Mesothelial cell of epicardium (in vitro differentiated cells): ENCODE data around the gene CADM4. TPM values are rescaled to one million over a fixed set of nuclear protein-coding genes. Genes with fewer than 3 reads are reported as not detected.
A peak's percentile ranks its signal among the peaks of the same experiment; 100 is the strongest.

Source experiments
- DNase-seq, 2 experiments: peaks; one replicate each; pipeline ENCODE4 v3.0.0; 2021; ENCODE audit warnings: low spot score in 2 of 2; ENCODE audit not compliant: unreplicated experiment in 2 of 2
- H3K27ac Mint-ChIP-seq: 2 replicates; pipeline ENCODE4 v1.8.0; 2021; ENCODE audit warnings: mixed read lengths
- H3K27me3 Mint-ChIP-seq: 2 replicates; pipeline ENCODE4 v1.8.0; 2021; ENCODE audit warnings: low read depth, mixed read lengths
- H3K36me3 Mint-ChIP-seq: 2 replicates; pipeline ENCODE4 v1.8.0; 2021; ENCODE audit warnings: mixed read lengths
- H3K4me1 Mint-ChIP-seq: 2 replicates; pipeline ENCODE4 v1.8.0; 2021; ENCODE audit warnings: mixed read lengths
- H3K4me3 Mint-ChIP-seq: 2 replicates; pipeline ENCODE4 v1.8.0; 2021; ENCODE audit warnings: mild to moderate bottlenecking, moderate library complexity, mixed read lengths
- H3K9me3 Mint-ChIP-seq: 2 replicates; pipeline ENCODE4 v1.8.0; 2021; ENCODE audit warnings: mixed read lengths
- total RNA-seq: library from RNA; stranded (reverse); gene quantifications from 3 replicates; pipeline ENCODE4 v1.2.1, GENCODE V29; 2021
- TF ChIP-seq, protein P1 (sequence below): fragments of 200-600 bp; sonication (generic); IDR thresholded peaks from one replicate; pipeline ENCODE4 v1.5.0; 2021; ENCODE audit warnings: antibody characterized with exemption; ENCODE audit not compliant: unreplicated experiment

Gene CADM4
- total RNA-seq, 1 donor from 2014 or later: 47.1 TPM

DNA sequence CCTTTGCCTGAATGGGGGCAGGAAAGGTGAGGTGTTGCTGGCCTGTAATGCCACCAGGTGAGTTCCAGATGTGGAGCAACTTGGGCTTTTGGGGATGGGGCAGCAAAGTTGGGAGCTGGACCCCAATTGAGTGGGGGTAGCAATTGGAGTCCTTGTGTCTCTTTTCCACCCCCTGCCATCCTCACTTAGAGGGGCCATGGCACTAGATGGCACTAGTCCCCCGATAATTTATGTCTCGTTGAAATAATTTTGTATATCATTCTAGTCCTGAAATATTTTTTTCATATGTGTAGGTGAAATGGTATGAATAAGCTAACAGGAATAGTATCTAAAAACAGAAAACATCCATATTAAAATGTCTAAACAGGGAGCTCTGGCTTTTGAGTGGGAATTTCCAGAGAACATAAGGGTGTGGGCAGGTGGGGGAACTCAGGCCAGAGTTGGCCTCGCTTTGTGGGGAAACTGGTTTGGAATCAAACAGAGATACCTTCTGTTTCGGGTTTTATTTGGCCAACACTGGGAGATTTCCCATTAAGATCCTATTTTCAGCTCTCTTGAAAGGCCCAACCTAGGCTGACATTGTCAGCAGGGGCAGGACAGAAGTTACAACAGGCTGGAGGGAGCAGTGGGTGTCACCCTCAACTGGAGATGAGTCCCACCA, 39.9 kb downstream of the CADM4 start:
- peaks cover 20% of the 10 kb centered on the region for H3K4me1 Mint-ChIP-seq
- no peaks in the 10 kb centered on the region for H3K27me3 Mint-ChIP-seq
- TF ChIP-seq, protein P1, sequence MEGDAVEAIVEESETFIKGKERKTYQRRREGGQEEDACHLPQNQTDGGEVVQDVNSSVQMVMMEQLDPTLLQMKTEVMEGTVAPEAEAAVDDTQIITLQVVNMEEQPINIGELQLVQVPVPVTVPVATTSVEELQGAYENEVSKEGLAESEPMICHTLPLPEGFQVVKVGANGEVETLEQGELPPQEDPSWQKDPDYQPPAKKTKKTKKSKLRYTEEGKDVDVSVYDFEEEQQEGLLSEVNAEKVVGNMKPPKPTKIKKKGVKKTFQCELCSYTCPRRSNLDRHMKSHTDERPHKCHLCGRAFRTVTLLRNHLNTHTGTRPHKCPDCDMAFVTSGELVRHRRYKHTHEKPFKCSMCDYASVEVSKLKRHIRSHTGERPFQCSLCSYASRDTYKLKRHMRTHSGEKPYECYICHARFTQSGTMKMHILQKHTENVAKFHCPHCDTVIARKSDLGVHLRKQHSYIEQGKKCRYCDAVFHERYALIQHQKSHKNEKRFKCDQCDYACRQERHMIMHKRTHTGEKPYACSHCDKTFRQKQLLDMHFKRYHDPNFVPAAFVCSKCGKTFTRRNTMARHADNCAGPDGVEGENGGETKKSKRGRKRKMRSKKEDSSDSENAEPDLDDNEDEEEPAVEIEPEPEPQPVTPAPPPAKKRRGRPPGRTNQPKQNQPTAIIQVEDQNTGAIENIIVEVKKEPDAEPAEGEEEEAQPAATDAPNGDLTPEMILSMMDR: no peak
- no peak overlapping the region for H3K27ac Mint-ChIP-seq
- no peaks in the 10 kb centered on the region for H3K9me3 Mint-ChIP-seq
- peaks cover 5% of the 10 kb centered on the region for H3K36me3 Mint-ChIP-seq
- no peak overlapping the region for H3K4me3 Mint-ChIP-seq
- no peak for DNase-seq

DNA sequence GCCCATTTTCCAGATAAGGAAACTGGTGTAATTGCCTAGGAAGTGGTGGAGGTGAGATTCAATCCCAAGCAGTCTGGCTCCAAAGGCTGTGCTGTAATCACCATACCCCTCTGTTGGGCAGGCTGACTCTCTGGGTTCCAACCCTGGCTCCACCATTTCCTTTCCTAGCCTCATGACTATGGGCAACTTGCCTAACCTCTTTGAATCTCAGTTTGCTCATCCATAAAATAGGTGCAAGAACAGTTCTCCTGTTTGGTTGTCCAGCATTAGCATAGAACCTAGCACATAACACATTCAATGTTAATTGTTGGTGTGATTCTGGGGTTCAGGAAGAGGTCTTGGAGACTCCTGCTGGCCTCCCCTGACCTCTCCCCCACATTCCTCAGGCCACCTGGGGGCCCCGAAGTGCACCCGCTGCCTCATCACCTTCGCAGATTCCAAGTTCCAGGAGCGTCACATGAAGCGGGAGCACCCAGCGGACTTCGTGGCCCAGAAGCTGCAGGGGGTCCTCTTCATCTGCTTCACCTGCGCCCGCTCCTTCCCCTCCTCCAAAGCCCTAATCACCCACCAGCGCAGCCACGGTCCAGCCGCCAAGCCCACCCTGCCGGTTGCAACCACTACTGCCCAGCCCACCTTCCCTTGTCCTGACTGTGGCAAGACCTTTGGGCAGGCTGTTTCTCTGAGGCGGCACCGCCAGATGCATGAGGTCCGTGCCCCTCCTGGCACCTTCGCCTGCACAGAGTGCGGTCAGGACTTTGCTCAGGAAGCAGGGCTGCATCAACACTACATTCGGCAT, 41.0 kb downstream of the CADM4 start:
- DNase-seq: no peak
- Mint-ChIP-seq H3K36me3 (peaks cover 5% of the 10 kb centered on the region), H3K9me3 (no peaks in the 10 kb centered on the region), H3K27me3 (no peaks in the 10 kb centered on the region), H3K27ac (no peak overlapping the region), H3K4me1 (peaks cover 24% of the 10 kb centered on the region), H3K4me3 (peak overlapping the region; percentile 4)
- TF ChIP-seq, protein P1: no peak

DNA sequence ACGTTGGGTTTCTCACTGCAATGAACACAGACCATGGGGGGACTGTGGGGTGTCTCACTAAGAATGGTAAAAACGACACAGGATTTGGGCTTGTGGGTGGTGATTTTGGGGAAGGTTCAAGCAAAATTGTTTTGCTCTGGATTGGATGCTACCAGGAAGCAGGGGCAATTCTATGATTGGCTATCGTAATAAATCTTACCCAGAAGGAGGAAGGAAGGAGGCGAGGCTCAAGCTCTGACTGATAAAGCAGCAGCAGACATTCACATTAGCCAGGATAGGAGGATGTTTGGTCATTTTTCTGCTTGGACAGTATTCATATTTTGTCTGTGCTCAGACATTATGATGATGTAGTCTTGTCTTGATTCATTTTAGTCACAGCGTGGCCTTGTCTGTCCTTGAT, 41.8 kb downstream of the CADM4 start:
- TF ChIP-seq, protein P1: no peak
- Mint-ChIP-seq H3K4me1 (peaks cover 29% of the 10 kb centered on the region), H3K4me3 (peak overlapping the region; percentile 98), H3K27me3 (no peaks in the 10 kb centered on the region), H3K9me3 (no peaks in the 10 kb centered on the region), H3K27ac (peak overlapping the region; percentile 100), H3K36me3 (peaks cover 5% of the 10 kb centered on the region)
- DNase-seq: no peak

DNA sequence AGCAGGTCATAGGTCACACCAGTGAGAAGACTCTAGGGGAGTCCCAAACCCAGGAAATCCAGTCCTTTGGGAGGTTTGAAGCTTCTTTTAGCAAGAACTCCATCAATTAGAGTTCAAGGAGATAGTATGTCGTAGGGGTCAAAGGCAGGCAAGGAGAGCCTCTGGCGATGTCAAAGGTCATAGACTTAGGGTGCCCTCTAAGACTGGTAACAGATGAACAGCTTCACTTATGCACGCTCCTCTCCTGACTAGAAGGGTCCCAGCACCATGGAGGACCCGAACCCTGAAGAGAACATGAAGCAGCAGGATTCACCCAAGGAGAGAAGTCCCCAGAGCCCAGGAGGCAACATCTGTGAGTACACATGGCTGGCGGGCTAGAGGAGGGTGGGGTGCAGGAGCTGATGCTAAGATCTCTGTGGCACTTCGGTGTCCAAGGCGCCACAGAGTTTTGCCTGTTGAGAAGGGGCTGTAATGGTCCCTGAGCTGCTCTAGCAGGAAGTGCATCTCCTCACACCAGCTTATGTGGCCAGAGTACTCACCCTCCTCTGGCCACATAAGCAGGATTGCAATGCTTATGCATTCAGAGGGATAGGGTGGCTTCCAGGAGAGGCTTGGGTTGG, 42.7 kb downstream of the CADM4 start:
- Mint-ChIP-seq H3K9me3 (no peaks in the 10 kb centered on the region), H3K36me3 (peaks cover 8% of the 10 kb centered on the region), H3K4me3 (peak overlapping the region; percentile 98), H3K27me3 (no peaks in the 10 kb centered on the region), H3K27ac (peak overlapping the region; percentile 100), H3K4me1 (peaks cover 29% of the 10 kb centered on the region)
- TF ChIP-seq, protein P1: no peak
- no peak for DNase-seq

DNA sequence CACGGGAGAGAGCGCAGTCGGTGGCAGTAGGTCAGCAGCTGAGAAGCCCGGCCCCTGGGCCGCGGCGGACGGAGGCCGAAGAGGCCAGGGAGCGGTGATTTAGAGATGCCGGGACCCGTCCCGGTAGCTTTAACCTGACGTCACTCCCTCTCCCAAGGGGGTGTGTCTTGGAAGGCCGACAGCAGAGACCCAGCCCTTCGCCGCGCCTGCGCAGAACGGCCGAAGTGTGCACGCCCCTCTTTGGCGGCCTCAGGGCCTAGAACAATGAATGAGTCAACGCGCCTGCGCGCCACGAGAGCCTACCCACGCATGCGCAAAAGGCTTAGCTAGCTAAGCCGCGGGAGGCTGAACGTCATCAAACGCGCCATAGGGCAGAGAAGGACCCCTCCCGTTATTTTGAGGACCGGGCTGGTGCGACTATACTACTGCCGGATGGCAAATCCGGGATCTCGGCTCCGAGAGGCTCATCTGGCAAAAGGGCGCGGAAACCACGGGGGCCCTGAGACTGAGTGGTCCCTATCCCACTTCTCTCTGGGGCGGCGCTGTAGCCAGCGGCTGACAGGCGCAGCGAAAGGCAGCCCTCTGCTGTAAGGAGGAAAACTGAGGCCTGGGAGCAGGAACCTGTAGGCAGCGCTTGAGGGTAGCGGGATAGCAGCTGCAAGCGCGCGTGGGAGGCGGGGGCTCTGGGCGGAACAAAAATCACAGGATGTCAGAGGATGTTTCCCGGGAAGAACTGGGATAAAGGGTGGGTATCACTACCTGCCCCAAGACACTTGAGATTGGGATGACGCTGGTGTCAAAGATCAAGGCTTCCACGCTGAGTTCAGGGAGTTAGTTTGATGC, 43.4 kb downstream of the CADM4 start, which contains the start of the genes IRGQ and ZNF576:
Gene IRGQ (minus strand): TSS at position 136 of the 843 bp plus-strand sequence. CDS start 796 bp downstream, outside the sequence.
Gene ZNF576 (plus strand): TSS at position 597 of the 843 bp plus-strand sequence. CDS start 514 bp downstream, outside the sequence.
- H3K9me3 Mint-ChIP-seq: no peaks in the 10 kb centered on the region
- peak; percentile 100 for DNase-seq
- TF ChIP-seq, protein P1: no peak
- H3K4me1 Mint-ChIP-seq: peaks cover 29% of the 10 kb centered on the region
- no peaks in the 10 kb centered on the region for H3K27me3 Mint-ChIP-seq
- peaks cover 7% of the 10 kb centered on the region for H3K36me3 Mint-ChIP-seq
- peak within 1 kb of the TSS; percentile 100 for H3K27ac Mint-ChIP-seq
- peak within 1 kb of the TSS; percentile 98 for H3K4me3 Mint-ChIP-seq
